Caki2 (cell line): Measurements from ENCODE around the gene LMO2. TPM values are rescaled to one million over a fixed set of nuclear protein-coding genes. Genes with fewer than 3 reads are reported as not detected.
A peak's percentile ranks its signal among the peaks of the same experiment; 100 is the strongest.
"Not testable (repeated sequence)": the region's sequence is repeated elsewhere in the genome, so short reads cannot be mapped to it uniquely, and the experiment has no call there.

Source experiments
- DNase-seq: peaks from one replicate; pipeline ENCODE4 v3.0.0-alpha.2; 2015; ENCODE audit warnings: low read depth
- in situ Hi-C: cut with HindIII; loops from 2 replicates; pipeline ENCODE4 v1.10.0; 2016; ENCODE audit warnings: low sequenced_read_pairs, low pct_unique_long_range_greater_than_20kb, mixed read lengths
- total RNA-seq: library from RNA; depleted of rRNA; stranded (reverse); fragments of >200 nt; shearing (Covaris generic); gene quantifications from 2 replicates; pipeline ENCODE4 v1.2.3, GENCODE V29; 2014; ENCODE audit warnings: low replicate concordance

The LMO2 gene
- total RNA-seq, 1 experiment from 2014 or later: not detected

DNA sequence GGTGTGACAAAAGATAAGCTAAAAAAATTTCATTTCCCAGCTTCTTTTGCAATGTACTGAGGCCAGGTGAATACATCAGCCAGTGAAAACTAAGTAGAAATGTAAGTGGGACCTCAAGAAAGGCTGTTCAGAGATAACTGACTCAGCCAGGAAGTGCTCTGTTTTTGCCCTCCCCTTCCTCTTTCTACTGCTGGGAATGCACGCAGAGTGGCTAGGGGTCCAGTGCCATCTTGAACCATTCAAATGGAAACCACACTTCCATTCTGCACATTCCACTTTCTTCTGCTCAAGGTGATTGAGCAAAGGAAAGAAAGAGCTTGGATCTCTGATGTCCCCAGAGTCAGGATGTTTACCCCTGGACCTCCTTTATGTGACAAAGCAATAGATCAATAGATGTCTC is 27.8 kb upstream of the LMO2 start:
- no peak for DNase-seq
- in situ Hi-C loops: no loop called here

DNA sequence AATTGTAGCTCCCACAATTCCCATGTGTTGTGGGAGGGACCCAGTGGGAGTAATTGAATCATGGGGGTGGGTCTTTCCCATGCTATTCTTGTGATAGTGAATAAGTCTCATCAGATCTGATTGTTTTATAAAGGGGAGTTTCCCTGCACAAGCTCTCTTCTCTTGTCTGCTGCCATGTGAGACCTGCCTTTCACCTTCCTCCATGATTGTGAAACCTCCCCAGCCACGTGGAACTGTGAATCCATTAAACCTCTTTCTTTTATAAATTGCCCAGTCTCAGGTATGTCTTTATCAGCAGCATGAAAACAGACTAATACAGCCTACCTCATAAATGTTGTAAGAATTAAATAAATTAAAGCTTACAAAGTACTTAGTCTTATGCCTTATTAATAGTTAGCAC is 25.5 kb upstream of the LMO2 start:
- DNase-seq, in situ Hi-C loops: not testable (repeated sequence)

DNA sequence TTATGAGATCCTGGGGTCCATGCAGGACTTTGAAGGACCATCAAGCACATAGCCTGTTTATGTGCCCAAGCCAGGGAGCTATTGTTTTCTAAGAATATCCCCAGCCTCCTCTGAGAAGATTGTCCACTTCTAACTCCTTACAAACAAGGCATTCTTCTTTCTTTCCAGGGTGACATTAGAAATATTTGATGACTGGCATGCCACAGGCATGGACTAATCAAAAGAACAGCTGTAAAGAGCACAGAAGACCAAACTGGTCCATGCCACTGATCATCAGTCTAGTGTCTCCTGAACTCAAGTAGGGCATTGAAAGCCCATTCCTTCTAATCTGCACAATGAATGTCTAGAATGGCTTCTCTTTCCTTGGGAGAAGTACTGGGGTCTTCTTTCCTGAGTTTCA is 24.9 kb upstream of the LMO2 start:
- in situ Hi-C loops: no loop called here
- DNase-seq: no peak

DNA sequence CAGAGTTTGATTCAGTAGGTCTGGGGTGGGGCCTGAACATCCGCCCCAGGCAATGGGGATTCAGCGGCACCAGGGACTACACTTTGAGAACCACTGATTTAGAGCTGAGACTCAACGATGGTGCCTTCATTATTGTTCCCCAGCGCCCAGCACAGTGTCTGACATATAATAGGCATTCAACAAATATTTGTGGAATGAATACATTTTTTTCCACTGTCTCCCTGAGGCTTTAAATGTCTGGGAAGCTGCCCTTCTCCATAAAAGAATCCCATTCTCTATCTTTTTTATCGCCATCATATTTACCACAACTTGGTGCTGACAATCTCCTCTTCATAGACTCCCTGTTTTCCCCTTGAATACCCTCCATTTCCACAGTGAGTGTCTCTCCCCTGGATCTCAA is 23.6 kb upstream of the LMO2 start:
- DNase-seq: no peak
- in situ Hi-C loops: no loop called here

DNA sequence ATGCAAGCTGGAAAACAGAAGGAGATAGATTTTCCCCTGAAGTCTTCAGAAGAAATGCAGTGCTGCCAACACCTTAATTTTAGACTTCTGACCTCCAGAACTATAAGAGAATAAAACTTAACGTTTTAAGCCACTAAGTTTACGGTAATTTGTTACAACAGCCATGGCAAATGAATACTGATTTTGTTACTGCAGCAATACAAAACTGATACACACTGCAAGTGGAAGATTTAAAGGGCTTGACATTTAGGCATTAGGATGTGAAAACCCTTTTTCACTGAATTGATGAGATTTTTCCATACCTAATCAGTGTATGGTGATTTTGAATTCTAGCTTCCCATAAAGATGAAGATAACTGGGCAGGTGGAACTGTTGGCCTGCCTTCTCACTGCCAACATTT is 22.1 kb upstream of the LMO2 start:
- in situ Hi-C loops: no loop called here
- DNase-seq: no peak

DNA sequence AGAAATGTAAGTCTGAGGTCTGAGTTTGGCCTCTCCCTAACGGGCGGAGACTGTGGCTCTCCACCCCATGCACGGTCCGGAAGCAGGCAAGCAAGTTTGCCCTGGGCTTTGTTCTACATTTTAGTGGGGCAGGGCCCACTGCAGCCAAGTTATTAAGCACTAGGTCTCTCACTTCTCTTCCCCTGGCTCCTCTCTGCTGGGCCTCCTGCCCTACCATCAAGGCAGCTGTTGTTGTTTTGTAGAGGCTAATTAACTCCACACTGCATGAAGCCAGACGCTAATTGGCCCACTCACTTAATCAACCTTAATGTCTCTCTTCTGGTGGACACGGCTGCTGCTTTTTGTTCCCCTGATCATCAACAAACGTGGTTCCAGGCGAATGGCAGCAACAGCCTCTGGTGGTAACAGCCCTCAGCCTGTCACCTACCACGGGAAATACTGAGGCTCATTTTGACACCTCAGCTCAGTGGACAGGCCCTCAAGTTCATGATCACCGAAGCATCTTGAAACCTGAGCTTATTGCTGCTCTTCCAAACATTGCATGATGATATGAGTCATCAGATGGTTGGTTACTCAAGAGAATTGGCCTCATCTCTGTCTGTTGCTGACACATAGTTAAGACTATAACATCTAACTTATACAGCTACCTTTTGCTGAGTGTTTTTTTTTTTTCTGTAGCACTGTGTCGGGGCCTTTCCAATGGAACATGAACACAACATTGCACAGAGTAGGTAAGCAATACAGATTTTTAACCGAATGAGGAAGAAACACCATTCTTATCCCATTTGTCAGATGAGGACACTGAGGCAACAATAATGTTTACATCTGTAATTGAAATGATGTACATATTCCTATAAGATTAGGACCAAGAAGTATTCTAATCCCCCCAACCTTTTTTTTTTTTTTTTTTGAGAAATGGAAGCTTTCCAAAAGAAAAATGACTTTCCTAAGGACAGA is 20.8 kb upstream of the LMO2 start:
- peak; percentile 71 for DNase-seq
- in situ Hi-C loops: no loop called here

DNA sequence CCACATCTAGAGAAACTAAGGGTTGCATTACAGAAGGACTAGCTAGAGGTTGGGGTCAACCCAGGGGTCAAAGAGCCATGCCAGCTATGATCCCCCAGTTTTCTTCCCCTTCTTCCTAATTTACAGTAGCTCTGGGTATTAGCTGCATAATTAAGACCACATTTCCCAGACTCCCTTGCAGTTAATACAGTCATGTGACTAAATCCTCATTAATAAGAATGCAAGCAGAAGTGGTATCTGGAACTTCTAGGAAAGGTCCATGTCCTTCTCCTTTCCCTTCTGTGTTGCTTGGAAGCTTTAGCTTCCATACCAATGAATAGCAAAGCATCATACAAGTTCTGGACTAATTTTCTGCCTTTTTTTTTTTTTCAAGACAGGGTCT is 19.1 kb upstream of the LMO2 start:
- in situ Hi-C loops: no loop called here
- no peak for DNase-seq

DNA sequence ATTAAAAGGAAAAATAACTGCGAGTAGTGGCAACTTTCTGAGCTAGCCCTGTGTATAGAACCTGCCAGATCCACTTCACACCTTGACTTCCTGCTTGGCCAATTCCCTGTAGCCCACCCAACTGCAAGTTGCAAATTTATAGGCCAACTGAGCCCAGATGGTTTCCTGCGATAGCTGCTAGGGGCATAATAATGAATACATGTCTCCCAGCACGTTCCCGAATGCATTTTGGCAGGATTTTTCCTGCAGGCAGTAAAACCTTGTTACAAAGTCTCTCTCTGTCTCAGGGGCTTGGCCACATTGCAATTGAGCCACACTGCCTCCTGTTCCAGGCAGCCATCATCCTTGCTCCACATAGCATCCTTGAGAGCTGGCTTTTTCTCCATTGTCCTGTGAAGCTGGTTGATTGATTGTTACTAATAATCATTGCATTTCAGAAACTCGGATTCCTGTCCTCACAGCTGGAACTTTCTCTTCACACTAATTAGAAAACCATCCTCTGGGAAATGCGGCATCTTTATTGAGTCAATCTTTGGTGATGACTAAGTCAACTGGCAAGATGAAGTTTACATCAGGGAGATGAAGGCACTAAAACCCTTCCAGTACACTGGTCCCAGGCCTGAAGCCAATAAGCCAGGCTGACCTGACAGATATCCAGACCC is 18.6 kb upstream of the LMO2 start:
- in situ Hi-C loops: no loop called here

DNA sequence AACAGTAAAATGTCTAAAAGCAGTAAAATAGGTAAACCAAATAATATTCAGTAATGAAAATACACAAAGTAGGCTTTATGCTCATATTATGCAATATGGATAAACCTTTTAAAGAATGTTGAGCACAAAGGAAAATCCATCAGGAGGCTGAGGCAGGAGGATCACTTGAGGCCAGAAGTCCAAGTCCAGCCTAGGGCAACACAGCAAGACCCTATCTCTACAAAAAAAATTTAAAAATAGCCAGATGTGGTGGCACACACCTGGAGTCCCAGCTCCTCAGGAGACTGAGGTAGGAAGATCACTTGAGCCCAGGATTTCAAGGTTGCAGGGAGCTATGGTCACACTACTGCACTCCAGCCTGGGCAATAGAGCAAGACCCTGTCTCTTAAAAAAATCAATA is 17.7 kb upstream of the LMO2 start:
- DNase-seq: no peak
- in situ Hi-C loops: no loop called here

More for the DNA sequence above, 18.6 kb upstream of the LMO2 start:
- DNase-seq: no peak

DNA sequence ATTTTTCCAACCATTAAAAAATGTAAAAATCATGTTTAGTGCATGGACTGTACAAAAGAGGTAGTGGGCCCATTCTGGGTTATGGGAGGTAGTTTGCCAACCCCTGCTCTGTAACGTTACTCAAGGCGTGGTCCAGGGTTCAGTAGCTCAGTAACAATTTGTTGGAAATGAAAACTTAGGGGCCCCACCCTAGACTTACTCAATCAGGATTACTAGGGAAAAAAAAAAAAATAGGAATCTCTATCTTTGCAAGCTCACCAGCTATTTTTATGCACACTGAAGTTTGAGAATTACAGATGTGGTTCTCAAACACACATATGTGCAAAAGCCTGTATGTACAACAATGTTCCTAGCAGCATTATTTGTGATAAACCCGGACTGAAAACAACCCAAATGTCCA is 17.3 kb upstream of the LMO2 start:
- in situ Hi-C loops: no loop called here
- DNase-seq: no peak

DNA sequence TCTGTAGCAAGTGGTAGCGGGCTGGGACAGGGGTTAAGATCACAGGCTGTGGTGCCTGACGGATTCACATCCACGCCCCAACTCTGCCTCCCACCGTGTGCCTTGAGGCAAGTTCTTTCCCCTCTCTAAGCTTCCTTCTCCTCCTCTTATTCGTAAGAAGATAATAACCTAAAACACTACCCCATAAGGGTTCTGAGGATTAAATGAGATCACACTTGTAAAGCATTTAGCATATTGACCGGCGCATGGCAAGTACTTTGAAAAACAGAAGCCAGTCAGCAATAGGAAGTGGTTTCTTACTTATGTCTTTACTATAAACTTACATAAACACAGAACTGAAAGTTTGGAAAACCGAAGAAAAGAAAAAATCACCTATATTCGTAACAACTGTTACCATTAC is 15.5 kb upstream of the LMO2 start:
- in situ Hi-C loops: no loop called here
- no peak for DNase-seq

DNA sequence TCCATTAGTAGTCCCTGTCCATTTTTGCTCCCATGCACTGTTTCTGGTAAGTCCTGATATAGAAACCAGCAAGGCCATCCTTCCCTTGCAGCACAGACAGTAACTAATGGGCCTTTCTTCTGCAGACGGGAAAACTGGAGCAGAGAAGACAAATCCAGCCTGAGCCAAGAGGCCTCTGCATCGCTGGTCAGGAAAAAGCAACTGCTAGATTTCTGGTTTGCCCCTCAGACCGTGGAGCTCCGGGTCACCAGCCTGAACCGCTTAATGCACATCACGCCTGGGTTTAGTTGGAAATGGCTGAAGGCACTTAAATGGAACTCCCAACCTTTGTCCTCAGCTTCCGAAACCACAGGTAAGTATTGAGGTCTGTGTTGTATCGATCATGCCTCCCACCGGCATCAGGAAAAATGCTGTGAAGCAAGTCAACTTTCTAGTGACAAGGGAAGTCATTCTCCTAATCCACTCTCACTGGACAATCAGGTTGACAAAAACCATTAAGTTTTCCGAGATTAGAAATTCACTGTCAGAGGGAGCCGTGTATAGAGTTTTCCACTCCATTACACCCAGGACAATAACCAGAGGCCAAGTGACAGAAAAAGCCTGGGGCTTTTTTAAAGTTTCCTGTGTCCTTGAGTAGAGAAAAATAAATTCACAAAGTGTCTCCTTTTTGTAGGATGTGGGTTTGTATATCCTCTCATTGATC is 14.8 kb upstream of the LMO2 start:
- DNase-seq: no peak
- in situ Hi-C loops: no loop called here

DNA sequence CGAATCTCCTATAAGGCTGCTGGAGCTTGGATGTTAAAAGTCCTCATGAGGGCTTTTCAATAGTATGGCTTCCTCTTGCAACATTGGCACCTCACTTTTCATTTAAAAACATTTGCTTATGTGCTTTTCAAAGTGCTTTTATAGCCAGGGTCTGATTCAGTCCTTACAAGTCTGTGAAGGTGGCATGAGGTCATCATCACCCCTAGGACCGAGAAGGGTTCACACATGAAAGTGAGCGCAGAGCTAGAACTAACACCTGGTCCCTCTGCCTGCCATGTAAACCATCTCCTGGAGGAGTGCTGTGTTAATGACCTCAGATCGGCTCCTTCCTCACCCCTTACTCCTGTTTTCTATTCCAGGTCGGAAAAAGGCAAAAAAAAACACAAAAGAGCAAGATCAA is 12.2 kb upstream of the LMO2 start:
- DNase-seq: no peak
- in situ Hi-C loops: no loop called here

DNA sequence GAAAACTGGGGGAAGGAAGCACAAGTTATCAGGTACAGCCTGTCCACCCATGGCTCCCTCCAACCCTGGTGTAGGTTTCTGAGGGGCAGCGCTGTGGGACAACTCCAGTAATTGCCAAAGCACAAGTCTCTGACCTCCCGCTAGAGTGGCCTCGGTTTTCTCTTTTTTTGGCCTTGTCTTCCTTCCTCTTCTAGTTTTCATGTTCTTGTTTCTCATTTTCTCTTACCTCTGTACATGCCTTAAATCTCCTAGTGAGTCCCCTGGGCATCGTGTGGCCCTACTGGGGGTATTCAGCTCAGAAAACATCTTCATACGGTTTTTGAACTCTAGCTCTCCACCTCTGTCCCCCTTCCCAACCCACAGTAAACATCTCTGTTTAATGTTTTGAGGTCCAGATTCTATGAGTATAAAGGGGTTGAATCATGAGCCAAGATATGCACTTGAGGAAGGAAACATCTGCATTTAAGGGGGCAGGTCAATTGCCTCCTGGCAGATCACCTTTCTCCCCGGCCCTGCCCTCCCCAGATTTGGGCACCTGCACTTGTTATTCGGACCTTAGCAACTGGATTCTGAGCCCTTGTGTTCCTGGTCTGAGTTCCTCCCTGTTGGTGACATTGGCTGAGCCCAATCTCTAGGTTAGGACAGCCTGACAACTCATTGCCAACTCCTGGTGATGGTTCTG is 8.4 kb upstream of the LMO2 start:
- in situ Hi-C loops: no loop called here
- DNase-seq: no peak

DNA sequence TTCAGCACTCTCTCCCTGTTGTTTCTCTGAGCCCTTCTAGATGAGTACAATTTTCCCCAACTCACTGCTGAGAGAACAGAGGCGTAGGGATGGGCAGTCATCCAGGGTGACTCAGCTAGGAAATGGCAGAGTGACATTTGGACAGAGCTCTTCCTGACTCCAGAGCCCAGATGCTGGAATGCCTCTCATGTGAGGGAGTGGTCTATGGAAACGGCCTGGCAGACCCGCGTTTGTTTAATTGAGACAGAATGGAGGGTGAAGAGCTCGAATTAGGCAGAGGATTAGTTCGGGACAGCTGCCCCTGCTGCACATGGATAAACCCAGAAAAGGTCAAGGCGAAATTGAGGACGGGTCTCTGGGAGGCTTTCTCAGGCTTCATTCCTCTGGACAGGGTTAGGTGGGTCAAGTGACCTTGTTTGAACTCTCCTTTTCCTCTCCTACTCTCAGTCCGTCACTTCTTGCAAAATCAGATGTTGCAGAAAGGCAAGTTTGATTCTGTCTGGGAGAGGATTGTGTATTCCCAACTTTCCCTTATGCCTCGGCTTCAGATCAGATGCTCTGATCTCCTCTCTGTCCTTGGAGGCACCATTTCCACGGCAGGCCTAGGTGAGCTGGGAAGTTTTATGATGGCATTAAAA is 7.6 kb upstream of the LMO2 start:
- peak; percentile 22 for DNase-seq

DNA sequence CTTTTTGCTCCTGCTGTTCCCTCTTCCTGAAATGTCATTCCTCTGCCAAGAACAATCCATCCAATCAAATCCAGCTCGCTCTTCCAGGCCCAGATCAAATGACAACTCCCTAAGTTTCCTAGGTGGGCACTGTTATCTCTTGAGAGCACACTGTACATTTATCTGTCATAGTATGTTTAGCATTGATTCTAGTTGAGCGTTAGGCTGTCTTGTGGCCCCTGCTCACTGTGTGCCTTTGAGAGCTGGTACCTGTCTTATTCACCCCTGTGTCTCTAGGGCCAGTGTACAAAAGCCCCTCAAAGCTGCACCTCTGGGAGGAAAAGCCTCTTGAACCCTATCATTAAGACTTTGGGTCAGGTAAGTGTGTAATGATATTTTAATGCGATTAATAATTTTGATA is 7.1 kb upstream of the LMO2 start:
- no peak for DNase-seq
- in situ Hi-C loops: no loop called here

More for the DNA sequence above, 7.6 kb upstream of the LMO2 start:
- in situ Hi-C loops: no loop called here

DNA sequence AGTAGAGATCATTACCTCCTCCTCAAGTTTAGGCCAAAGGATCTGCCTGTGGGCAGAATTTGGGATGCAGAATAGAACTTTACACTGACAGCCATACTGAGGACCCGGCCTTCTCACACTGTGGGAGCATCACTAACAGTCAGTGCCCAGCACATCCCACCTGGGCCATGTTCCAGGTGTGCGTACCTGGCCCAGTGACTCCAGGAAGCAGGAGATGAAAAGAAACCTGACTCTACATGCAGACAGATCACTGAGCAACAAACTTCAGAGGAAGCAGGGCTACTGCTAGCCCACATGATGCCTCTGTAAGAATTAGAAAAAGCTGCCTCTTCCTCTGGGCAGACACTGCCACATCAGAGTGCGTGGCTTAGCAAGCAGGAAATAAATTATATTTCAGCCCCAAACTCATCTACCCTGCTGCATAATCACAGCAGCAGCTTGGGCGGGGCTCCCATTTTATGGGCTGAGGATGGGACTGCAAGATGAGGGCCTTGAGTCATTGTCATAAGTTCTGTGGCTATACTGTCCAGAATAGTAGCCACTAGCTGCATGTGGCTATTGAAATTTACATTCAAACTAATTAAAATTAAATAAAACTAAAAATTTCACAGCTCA is 6.0 kb upstream of the LMO2 start:
- DNase-seq: no peak
- in situ Hi-C loops: no loop called here

DNA sequence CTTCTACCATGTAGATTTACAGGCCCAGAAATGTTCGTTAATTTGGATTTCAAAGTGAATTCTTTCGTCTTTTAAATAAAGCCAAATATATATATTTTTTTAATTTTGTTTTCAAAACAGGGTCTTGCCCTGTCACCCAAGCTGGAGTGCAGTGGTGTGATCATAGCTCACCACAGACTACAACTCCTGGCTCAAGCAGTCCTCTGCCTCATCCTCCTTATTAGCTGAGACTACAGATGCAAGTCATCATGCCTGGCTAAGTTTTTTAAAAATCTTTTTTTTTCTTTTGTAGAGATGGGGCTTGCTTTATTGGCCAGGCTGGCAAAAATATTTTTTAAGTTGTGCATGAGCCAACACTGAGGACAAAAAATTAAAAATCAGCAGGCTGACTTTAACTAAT is 5.0 kb upstream of the LMO2 start:
- in situ Hi-C loops: no loop called here
- no peak for DNase-seq
